Stimulated activated CD4-positive, alpha-beta T cell treated with anti-CD3 and anti-CD28 coated beads, Interleukin-4, amount 100 ng/mL, for 48 hours (primary cell): ENCODE results near the gene SH3GL3.

Experiments used
- DNase-seq, 2 donors: peaks; one replicate each; pipeline ENCODE4 v3.0.0-alpha.2; 2020; ENCODE audit warnings: low read depth in 2 of 2

Gene SH3GL3

DNA sequence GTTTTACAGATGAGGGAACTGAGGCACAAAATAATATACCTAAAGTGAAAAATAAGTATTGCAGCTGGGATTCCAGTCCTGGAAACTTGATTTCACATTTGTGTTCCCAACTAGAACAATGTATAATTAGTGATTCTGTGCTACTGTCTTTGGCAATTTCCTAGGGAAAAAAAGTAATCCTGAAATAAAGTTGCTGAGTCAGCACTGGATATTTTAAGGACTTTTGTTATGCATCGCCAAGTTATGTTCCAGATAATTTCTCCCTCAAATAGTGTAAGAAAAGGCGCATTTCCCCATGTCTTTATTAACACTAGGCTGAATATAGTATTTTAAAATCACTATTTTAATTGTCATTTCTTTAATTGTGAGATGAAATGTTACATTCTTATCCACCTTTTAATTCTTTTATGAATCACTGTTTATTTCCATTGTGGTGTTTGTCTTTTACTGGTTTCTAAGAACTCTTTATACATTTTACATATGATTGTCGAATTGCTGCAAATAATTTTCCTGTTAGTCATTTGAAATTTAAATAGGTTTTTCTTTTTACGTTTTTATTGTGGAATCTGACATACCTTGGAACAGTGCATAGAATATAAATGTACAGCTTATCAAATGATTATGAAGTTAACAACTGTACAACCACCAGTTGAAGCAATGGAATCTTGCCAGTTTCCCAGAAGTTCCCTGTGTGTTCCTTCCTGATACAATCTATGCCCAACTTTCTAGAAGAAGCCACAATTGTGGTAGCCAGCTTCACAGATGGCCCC is 56.6 kb downstream of the SH3GL3 start:
- no peak for DNase-seq

DNA sequence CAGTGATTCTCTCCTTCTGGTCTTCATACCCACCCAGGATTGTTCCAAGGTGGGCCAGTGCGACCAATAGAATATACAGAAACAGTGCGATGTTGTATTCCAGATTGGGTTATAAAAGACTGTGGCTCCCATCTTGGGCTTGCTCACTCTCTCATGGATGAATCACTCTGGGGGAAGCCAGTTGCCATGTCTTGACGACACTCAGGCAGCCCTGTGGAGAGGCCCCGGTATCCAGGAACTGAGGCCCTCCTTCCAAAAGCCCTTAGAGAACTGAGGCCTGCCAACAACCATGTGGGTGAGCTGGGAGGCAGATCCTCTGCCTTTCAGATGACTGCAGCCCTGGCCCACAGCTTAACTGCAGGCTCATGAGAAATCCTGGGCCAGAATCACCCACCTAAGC is 57.2 kb downstream of the SH3GL3 start:
- no peak for DNase-seq

DNA sequence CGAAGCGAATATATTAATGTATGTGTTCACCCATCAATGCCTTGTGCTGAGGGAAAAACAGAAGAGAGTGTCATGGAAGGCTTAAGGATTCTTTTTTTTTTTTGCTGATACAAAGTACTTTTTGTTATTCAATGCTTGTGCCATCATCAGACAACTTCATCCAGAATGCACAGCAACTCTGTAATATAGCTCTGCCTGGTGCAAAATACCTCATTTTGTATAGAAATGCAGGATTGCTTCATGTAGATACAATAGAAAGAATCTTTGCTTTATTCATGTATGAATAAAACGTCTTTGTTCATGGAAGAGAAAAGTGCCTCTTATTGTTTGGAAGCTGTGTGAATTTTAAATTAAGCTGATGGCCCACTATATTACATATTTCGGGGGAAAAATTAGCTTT is 62.9 kb downstream of the SH3GL3 start:
- no peak for DNase-seq

DNA sequence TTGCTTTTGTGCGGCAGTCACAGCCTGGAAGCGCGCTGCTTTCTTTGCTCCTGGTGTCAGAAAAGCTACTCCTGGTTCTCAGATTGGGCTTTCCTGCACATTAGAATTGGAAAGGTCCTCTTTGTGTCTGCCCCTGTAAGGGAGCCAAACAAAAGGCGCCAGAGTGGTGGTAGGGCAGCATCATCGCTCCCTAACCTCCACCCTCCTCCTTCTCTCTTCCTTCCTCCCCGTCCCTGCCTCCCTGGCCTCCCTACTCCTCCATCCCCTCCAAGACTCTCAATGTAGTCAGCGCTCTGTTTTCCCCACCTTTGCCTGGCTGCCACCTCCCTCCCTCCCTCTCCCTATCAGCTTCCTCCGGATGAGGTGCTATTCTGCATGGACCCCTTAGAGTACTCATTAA is 65.3 kb downstream of the SH3GL3 start:
- no peak for DNase-seq

DNA sequence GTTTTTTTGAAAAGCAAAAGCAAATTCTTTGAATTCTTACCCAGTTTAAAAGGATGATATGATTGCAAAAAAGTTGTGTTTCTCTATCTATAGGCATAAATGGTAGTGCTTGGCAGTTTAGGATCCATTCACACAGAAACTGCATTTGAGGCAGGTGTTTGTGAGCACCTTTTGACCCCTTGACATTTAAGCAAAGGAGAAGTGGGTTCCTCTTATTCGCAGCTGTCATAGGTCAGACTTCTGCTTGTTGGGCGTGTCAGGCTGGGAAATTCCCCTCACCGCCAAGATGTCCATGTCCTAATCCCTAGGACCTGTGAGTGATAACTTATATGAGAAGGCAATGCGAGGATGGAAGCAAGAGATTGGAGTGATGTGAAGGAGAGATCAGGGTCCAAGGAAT is 67.4 kb downstream of the SH3GL3 start:
- DNase-seq, result no peak

DNA sequence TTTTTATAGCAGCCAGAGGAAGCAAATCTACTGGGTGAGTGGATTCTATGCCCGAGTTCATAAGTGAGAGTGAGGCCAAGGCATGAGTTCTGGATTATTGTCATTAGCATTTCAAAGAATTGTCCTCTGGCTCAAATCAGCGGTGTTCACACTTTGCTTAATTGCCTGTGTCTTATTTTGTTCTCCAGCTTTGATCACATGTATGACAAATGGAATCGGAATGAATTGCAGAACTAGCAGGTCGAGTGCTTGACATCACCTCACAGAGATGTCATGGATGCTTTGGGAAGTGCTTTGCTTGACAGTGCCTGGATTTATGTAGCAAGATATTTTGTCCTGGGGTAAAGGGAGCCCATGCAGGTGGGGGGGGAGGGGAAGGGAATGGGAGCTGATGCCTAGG is 68.0 kb downstream of the SH3GL3 start:
- DNase-seq, result no peak

DNA sequence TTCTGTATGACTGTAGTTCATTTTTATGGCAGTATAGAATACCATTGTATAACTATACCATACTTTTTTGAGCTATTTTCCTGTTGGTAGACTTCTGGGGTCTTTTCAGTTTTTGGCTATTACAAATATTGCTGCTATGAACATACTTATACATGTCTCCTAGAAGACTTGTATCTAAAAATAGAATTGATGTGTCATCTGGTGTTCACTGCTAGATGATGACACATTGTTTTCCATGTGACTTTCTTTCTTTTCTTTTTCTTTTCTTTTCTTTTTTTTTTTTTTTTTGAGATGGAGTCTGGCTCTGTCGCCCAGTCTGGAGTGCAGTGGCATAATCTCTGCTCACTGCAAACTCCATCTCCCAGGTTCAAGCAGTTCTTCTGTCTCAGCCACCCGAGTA is 69.8 kb downstream of the SH3GL3 start:
- no peak for DNase-seq

DNA sequence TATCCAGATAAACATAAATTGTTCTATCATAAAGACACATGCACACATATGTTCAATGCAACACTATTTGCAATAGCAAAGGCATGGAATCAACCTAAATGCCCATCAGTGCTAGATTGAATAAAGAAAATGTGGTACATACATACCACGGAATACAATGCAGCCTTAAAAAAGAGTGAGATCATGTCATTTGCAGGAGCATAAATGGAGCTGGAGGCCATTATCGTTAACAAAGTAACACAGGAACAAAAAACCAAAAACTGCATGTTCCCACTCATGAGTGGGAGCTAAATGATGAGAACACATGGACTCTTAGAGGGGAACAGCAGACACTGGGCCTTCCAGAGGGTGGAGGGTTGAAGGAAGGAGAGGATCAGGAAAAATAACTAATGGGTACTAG is 79.2 kb downstream of the SH3GL3 start:
- no peak for DNase-seq

DNA sequence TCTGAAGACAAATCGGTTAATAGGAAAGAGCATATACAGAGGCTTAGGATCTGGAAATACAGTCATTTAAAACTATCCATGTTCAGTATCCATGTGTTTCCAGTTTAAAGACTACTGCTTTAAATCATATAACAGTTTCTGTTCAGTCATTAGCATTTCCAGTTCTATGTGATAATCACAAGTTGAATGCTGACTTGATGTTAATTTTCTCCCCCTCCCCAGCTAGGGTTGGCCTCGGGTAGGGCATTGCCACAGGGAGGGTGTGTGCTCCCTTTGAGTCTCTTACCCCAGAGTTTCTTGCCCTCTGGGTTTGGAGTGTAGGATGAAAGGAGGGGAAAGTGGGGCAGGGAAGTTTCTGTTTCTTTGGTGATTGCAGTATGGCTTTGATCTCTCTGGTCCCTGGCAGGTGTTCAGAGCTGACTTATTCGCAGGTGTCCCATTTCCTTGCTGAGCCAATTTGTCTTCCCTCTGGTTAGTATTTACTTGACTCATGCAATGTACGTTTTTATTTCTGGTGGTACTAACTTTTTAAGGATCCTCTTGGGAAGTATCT is 86.3 kb downstream of the SH3GL3 start:
- no peak for DNase-seq

DNA sequence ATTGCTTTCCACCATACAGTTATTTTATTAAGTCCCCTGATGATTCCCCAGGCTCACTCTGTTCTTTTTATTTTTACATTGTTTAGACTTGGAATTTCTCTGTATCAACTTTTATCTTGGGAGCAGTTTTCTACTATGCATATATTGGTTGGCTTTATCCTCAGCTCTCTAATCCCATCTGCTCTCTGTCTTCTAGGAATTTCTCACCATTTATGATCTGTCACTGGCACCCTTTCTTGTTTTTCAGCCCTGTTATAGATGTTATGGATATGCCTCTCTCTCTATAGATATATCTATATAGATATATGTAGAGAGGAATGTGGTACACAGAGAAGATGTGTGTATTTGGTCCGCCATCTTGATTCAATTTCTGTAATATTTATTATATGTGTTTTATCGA is 90.5 kb downstream of the SH3GL3 start:
- DNase-seq, result no peak

DNA sequence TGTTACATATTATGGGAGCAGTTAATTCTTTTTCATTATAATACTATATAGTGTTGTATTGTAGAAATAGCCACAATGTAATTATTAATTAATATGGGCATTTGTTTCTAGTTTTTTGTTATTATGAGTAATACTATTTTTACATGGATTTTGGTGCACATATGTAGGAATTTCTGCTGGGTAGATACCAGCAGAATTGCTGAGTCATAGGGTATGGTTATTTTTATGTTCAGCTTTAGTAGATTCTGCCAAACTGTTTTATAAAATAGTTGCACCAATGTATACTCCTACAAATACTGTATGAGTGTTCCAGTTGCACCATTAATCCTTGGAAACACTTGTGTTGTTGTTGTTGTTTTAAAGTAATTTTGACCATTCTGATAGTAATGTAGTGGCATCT is 91.5 kb downstream of the SH3GL3 start:
- DNase-seq, result no peak

DNA sequence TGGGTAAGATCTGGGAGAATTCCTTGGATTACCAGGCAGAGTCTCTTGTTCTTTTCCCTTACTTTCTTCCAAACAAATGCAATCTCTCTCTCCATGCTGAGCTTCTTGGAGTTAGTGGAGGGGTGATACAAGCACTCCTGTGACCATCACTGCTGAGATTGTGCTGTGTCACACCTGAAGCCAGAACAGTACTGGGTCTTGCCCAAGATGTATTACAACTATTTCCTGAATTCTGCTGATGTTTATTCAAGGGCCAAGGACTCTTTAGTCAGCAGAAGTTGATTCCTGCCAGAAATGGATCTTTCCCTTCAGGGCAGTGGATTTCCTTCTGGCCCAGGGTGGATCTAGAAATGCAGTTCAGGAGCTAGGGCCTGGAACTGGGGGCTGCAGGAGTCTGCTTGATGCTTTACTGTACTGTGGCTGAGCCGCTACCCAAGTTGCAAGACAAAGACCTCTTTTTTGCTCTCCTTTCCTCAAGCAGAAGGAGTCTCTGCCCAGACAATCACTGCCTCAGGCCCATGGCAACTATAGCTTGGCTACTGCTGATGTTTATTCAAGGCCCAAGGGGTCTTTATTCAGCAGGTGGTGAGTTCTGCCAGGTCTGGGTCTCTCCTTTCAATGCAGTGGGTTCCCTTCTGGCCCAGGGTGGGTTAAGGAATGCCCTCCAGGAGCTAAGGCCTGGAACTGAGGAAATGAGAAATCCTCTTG is 98.8 kb downstream of the SH3GL3 start:
- no peak for DNase-seq

DNA sequence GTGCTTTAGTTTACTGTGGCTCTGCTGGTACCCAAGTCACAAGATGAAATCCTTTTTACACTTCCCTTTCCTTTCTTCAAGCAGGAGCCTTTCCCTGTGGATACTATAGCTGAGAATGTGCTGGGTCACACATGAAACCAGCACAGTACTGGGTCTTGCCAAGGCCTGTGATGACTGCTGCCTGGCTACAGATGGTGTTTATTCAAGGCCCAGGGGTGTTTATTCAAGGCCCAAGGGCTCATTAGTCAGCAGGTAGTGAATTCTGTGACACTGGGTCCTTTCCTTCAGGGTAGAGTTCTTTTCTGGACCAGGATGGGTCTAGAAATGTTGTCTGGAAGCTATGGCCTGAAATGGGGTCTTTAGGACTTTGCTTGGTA is 99.4 kb downstream of the SH3GL3 start:
- DNase-seq, result no peak

DNA sequence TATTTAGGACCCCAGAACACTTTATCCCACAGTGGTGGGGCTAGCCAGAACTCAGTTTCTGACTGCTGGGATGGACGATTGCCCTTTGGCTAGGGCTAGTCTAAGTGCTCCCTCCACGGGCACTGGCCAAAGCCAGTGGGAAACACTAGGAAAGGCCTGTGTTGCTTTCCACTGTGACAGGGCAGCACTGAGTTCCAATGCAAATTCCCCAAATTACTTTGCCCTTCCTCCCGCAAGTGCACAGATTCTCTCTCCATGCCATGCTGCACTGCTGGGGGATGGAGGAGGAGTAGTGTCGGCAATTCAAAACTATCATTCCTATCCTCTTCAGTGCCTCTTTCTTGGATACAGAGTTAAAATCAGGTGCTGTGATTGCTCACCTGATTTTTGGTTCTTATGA is 100.0 kb downstream of the SH3GL3 start:
- DNase-seq, result no peak

DNA sequence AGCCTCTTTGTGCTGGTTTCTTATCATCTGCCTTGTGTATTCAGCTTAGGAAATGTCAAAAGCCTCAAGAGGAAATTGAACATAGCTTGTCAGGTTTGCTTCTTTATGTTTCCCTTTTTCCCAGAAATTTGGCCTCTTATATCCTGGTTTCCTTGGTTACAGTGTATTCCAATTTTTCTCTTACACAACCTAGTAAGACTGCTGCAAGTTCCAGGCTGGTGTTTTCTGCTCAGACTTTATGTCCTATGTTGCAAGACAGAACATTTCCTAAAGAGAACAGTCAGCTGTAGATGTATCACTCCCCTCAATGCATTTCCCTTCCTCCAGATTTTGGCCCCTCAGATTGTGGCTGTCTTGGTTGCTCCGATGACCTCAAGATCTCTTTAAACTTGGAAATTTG is 102.5 kb downstream of the SH3GL3 start:
- DNase-seq, result no peak

DNA sequence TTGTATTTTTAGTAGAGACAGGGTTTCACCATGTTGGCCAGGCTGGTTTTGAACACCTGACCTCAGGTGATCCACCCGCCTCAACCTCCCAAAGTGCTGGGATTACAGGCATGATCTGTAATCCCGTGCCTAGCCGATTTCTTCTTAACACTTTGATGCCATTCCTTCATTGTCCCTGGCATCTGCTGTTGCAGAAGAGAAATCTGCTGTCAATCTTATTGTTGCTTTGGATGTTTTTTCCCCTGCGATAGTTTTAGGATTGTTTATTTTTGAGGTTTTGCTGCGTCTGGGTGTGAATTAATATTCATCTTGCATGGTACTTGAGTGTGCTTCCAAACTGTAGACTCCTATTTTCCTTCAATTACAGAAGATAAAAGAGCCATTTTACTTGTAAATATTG is 107.4 kb downstream of the SH3GL3 start:
- DNase-seq, result no peak

DNA sequence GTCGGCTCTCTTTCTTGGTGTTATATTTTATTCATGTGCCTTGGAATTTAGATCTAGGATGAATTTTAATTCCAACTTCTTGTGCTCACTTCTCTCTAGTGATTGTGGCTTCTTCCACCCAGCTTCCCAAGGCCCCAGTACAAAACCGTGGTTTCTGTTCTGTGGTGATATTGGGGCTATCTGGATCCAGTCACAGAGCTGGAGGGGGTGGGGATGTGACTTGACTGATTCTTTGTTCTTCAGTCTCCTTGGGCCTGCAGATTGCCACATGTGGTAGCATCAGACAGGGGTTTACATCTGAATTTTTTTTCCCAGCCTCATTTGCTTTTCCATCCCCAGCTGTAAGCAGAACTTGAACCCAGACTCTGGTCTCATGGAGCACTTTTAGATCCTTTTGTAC is 108.2 kb downstream of the SH3GL3 start:
- DNase-seq, result no peak

DNA sequence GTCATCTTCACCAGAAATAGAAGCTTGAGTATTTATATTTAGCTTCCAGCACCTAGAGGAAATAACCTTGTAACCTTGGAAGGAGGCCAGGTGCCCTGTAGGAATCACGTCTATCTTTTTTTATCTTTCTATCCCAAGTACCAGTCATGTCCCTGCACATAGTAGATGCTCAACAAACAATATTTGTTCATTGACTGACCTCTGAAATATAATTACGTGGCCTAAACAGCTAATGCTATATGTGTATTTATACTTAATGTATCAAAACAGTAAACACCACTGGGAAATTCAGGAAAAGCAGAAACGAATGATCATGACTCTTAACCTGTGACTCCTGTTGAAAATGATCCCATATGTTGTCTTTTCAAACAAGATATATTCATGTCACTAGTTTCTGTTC is 108.9 kb downstream of the SH3GL3 start:
- DNase-seq, result no peak

DNA sequence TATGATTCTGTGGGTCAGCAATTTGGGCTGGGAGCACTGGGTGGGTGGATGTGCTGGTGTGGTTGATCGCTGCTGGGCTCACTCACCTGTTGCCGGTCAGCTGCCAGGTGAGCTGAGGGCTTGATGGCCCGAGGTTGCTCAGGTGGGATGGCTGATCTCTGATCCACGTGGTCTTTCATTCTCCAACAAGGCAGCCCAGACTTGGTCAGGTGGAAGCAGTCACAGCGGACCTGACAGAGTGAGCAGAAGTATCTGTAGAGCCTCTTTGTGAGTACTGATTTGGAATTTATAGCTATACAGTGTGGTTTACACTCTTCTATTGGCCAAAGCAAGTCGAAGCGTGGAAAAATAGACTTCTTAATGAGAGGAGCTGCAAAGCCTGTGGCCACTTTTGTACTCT is 109.6 kb downstream of the SH3GL3 start:
- no peak for DNase-seq

DNA sequence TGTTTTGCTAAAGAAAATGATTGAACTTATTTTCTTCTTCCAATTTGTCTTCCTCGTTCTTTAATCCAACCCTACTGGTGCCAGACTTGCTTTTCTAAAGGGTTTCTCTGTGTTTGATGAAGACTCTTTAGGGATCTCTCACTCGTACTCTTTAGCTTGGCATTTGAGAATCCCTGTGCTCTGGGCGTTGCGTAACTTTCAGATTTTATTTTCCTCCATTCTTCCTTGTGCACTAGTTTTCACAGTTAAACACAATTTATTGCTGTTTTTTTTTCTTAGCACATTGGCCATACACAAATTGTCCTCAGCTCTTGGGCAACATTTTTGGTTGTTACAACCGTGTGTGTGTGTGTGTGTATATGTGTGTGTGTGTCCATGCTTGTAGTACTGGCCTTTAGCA is 111.0 kb downstream of the SH3GL3 start:
- no peak for DNase-seq

DNA sequence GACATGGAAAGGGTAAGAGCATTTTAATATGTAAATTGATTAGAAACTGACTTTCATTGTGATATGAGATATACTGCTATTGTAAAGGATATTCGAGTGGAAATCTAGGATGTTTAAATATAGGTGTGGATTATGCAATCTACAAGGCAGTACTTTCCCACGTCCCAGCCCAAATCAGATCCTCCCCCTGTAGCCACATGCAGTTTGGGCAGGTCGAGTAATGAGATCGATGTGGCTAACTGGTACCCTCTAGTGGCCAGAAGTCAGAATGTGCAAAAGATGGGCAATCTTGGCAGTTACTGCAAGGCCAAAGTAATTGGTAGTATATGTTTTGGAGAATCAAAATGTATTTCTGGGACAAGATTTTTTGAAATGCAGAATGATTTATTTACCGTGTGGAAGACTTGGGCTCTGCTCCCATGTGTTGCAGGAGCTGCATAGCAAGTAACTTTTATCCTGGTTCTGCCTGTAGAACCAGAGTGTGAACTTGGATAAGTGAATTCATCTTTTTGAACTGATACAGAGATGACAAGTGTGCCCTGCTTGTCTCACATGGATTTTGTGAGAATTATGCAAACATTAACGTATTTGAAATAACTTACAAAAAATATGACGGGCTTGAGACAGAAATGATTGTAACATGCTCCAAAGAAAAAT is 112.3 kb downstream of the SH3GL3 start:
- peak; percentile 17 to 28 for DNase-seq

DNA sequence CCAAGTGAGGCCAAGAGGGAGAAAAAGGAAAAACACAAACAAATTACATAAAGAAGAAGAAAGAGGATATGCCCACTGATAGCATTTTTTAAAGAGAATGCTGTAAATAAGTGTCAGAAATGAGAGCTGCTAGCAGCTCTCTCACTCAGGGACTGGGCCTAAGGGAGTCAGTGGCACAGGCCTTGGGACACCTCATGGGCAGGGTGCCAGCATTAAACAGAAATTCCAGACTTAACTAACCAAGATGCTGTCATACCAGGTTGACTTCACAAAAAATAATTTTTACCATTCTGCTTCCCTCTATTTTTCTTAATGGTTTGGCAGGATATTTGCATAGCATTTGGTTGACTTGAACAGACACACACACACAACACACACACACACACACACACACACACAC is 114.5 kb downstream of the SH3GL3 start:
- no peak for DNase-seq

DNA sequence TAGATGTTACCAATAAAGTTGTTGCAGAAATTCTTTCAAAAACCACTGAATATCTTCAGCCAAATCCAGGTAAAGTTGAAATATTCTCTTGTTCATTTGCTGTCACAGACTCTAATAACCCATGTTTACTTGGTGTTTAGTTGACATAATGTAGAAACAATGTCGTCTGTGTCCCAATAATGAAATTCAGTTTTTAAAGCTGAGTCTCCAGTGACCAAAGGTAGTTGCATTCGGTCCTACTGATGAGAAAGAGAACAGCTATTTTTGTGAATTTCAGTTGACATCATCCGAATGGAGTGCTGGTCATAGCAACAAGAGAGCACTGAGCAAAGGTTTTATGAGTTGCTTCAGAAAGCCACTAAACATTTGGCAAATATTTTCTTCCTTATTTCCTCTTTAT is 118.0 kb downstream of the SH3GL3 start:
- no peak for DNase-seq
